ENCODE measurements around the gene SUPT20H.

The SUPT20H gene

DNA sequence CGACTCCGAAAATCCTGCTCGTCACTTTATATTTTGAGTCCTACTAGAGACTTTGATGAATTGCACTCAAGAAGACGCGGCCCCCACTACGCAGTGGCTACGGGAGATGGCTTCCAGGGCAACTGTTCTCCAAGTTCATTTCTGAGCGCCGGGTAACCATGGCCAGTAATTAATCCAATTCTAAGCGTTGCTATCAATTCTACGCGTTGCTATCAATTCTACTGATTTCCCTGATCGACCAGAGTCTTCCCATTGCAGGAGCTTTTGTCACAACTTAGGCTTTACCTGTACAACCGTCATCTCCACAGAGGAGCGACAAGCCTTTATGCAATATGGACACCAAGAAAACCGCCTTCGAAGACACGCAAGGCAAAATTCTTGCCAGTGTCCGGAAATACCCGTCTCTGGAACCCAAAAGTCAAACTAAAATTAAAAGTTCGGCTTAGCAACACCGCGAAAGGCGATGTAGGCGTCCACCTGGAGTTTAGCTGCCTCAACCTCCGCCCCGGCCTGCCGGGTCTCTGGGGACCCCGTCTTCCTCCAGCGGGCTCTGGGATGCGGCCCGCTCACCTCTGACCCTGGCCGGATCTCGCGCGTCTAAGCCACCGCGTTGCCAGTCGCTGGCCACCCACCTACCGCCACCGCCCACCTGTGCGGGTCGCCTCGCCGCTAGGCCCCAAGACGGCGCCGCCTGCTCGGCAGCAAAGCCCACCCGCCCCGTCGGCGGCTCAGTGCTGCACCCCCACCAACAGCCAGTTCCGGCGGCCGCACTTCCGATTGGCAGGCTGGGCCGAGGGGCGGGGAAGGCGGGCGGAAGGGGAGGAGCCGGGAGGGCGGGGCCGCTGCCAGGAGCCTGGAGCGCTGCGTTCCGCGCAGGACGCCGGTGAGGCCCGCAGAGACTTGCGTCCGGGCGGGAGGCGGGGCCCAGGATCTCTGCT is at the start of gene SUPT20H:
SUPT20H (minus strand) TSS at position 779 of the 938 bp plus-strand sequence. CDS start 8,198 bp downstream, outside the sequence.
- peak within 1 kb of the TSS; percentile 91 for H3K4me3 ChIP-seq (ENCODE audit: low read length)
- H3K27me3 ChIP-seq (ENCODE audit: insufficient read depth, low read length): no peaks in the 10 kb centered on the region
- peaks cover 4% of the 10 kb centered on the region for H3K9me3 ChIP-seq (ENCODE audit: low read length)
- H3K4me1 ChIP-seq (ENCODE audit: insufficient read depth, low read length): peaks cover 4% of the 10 kb centered on the region
- peaks cover 5% of the 10 kb centered on the region for H3K36me3 ChIP-seq (ENCODE audit: insufficient read depth, low read length)
- H2AFZ ChIP-seq (ENCODE audit: low read depth, low read length): peak within 1 kb of the TSS; percentile 88

DNA sequence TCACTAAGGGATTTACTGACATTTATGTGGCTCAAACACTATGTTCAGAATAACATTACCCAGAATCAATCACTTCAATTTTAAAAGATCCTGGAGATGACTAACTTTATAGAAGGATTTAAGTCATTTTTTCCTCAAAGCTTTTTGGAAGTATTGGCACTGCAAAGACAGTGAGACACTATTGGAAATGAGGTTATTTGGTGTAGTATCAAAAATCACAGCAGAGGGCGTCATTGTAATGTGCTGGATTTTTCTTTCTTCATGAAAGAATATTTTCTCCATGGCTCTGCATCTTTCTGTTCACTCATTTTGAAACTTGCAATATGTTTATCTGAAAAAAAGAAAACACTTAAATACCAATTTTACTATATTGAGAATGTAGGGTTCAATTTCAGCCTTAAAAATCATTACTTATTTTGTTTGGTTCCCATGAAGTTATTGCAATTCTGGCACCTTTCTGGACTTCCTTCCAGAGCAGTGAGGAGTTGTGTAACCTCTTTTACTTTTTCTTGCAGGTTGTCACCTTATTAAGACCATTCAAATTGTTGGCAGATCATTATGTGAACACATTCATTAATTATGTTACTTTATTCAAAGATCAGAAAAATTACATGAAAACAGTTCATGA is 49.7 kb upstream of the SUPT20H start:
- H3K27me3 ChIP-seq (ENCODE audit: insufficient read depth, low read length): no peaks in the 10 kb centered on the region
- no peak overlapping the region for H3K4me3 ChIP-seq (ENCODE audit: low read length)
- no peak overlapping the region for H2AFZ ChIP-seq (ENCODE audit: low read depth, low read length)
- no peaks in the 10 kb centered on the region for H3K9me3 ChIP-seq (ENCODE audit: low read length)
- H3K4me1 ChIP-seq (ENCODE audit: insufficient read depth, low read length): peaks cover 13% of the 10 kb centered on the region
- H3K36me3 ChIP-seq (ENCODE audit: insufficient read depth, low read length): no peaks in the 10 kb centered on the region

GRCh38 chr13:37107868-37108267 is 48.4 kb upstream of the SUPT20H start:
- no peak overlapping the region for H3K4me3 ChIP-seq (ENCODE audit: low read length)
- H3K36me3 ChIP-seq (ENCODE audit: insufficient read depth, low read length): no peaks in the 10 kb centered on the region
- no peak overlapping the region for H2AFZ ChIP-seq (ENCODE audit: low read depth, low read length)
- no peaks in the 10 kb centered on the region for H3K27me3 ChIP-seq (ENCODE audit: insufficient read depth, low read length)
- no peaks in the 10 kb centered on the region for H3K9me3 ChIP-seq (ENCODE audit: low read length)
- H3K4me1 ChIP-seq (ENCODE audit: insufficient read depth, low read length): peaks cover 25% of the 10 kb centered on the region

DNA sequence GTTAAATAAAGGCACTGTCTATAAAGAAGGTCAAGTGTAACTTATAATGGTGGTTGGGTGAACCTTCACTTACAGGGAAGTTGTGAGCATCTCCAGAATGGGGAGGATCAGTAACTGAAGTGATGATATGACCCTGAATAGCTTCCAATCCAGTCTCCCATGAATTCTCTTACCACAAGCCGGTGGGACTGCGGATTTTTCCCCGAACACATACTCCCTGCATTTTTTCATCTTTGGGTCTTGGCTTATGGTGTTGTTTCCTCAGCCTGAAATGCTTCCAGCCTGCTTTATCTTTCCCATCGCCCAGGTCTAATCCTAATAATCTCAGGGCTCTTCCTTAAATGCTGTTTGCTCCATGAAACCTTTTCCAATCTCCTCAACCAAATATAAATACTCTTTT is 48.0 kb upstream of the SUPT20H start:
- Histone ChIP-seq H3K36me3 (ENCODE audit: insufficient read depth, low read length) (no peaks in the 10 kb centered on the region), H3K4me3 (ENCODE audit: low read length) (no peak overlapping the region), H3K4me1 (ENCODE audit: insufficient read depth, low read length) (peaks cover 29% of the 10 kb centered on the region), H3K27me3 (ENCODE audit: insufficient read depth, low read length) (no peaks in the 10 kb centered on the region), H3K9me3 (ENCODE audit: low read length) (no peaks in the 10 kb centered on the region), H2AFZ (ENCODE audit: low read depth, low read length) (no peak overlapping the region)

DNA sequence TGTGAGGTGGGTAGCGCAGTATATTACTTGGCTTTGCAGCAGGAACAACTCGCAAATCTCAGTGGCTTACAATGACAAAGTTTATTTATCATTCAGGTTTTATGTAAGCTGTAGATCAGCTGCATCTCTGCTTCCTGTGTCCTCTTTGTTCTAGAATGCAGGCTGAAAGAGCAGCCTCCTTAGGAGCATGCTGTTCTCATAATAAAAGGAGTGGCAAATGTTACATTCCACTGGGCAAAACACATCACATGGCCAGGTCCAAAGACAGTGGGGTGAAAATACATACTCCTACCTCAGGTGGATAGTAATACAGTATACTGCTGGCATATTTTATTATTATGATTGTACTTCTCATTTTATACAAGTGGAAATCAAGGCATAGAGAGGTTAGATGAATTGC is 47.2 kb upstream of the SUPT20H start:
- H3K36me3 ChIP-seq (ENCODE audit: insufficient read depth, low read length): no peaks in the 10 kb centered on the region
- no peaks in the 10 kb centered on the region for H3K9me3 ChIP-seq (ENCODE audit: low read length)
- H3K4me3 ChIP-seq (ENCODE audit: low read length): no peak overlapping the region
- no peaks in the 10 kb centered on the region for H3K27me3 ChIP-seq (ENCODE audit: insufficient read depth, low read length)
- peak overlapping the region; percentile 69 for H2AFZ ChIP-seq (ENCODE audit: low read depth, low read length)
- H3K4me1 ChIP-seq (ENCODE audit: insufficient read depth, low read length): peaks cover 33% of the 10 kb centered on the region

DNA sequence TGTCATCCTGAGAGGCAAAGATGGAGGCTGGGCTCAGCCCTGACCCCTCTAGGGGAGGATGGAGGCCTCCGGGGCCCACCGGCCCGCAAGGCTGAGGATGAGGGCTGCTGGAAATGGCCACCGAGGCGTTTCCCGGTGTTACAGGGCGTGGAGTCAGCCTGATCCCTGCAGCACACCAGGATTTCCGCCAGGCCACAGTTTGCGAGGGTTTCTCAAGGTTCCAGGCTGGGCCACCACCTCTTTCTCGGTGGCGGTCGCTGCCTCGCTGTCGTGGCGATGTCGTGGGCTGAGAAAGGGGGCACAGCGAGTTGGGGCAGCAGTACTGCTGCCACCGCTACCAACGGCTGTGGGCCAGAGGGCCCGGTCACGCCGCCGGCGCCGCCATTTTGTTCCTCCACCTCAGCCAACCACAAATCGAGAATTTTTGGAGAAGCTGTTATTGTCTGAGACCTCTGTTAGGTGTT is 45.8 kb upstream of the SUPT20H start, which contains the start of gene CSNK1A1L:
CSNK1A1L (minus strand) TSS at position 414 of the 464 bp plus-strand sequence; CDS start at position 6, 408 bp downstream.
- Histone ChIP-seq H3K9me3 (ENCODE audit: low read length) (no peaks in the 10 kb centered on the region), H2AFZ (ENCODE audit: low read depth, low read length) (peak within 1 kb of the TSS; percentile 69)

DNA sequence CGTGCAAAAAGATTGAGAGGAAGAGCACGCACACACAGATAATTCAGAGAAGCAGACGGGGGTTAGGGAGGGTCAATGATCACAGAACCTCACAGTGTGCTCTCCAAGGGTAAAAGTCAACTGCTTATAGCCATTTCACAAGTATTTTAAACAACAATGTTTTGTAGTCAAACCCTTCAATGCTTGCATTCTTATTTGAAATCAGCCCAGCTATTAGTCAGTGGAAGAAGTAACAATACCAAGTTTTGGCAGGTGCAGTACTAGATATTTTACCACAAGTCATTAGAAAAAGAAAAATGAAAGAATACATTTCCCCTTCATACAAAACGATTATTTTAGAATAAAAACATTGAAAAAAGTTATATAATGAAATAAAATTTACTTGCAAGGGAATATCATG is 43.4 kb upstream of the SUPT20H start:
- H3K27me3 ChIP-seq (ENCODE audit: insufficient read depth, low read length): no peaks in the 10 kb centered on the region
- no peaks in the 10 kb centered on the region for H3K9me3 ChIP-seq (ENCODE audit: low read length)
- peaks cover 33% of the 10 kb centered on the region for H3K4me1 ChIP-seq (ENCODE audit: insufficient read depth, low read length)
- H3K36me3 ChIP-seq (ENCODE audit: insufficient read depth, low read length): no peaks in the 10 kb centered on the region
- H3K4me3 ChIP-seq (ENCODE audit: low read length): no peak overlapping the region
- H2AFZ ChIP-seq (ENCODE audit: low read depth, low read length): no peak overlapping the region

More for the DNA sequence above, 45.8 kb upstream of the SUPT20H start, which contains the start of gene CSNK1A1L:
- Histone ChIP-seq H3K4me1 (ENCODE audit: insufficient read depth, low read length) (peaks cover 33% of the 10 kb centered on the region), H3K4me3 (ENCODE audit: low read length) (no peak within 1 kb of the TSS), H3K36me3 (ENCODE audit: insufficient read depth, low read length) (no peaks in the 10 kb centered on the region), H3K27me3 (ENCODE audit: insufficient read depth, low read length) (no peaks in the 10 kb centered on the region)

DNA sequence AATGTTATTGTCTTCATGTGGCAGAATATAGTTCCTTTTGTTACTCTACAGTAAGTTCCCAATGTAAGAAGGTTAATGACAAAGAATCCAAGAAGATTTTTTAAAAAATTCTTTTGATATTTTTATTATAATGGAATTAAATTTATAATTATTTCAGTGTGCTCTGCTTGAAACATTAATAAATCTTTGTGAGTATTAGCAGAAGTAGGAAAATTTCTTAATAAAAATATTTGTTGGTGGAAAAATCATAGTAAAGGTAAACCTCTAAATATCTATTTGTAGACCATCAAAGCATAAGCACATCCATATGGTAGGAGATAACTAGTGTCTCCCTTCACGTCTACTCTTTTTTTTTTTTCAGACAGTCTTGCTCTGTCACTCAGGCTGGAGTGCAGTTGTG is 41.7 kb upstream of the SUPT20H start:
- no peak overlapping the region for H2AFZ ChIP-seq (ENCODE audit: low read depth, low read length)
- no peaks in the 10 kb centered on the region for H3K36me3 ChIP-seq (ENCODE audit: insufficient read depth, low read length)
- H3K4me1 ChIP-seq (ENCODE audit: insufficient read depth, low read length): peaks cover 23% of the 10 kb centered on the region
- H3K4me3 ChIP-seq (ENCODE audit: low read length): no peak overlapping the region
- H3K27me3 ChIP-seq (ENCODE audit: insufficient read depth, low read length): no peaks in the 10 kb centered on the region
- H3K9me3 ChIP-seq (ENCODE audit: low read length): no peaks in the 10 kb centered on the region

GRCh38 chr13:37100731-37101130 is 41.2 kb upstream of the SUPT20H start:
- Histone ChIP-seq H3K27me3 (ENCODE audit: insufficient read depth, low read length) (no peaks in the 10 kb centered on the region), H3K36me3 (ENCODE audit: insufficient read depth, low read length) (no peaks in the 10 kb centered on the region), H3K9me3 (ENCODE audit: low read length) (no peaks in the 10 kb centered on the region), H3K4me1 (ENCODE audit: insufficient read depth, low read length) (peaks cover 21% of the 10 kb centered on the region), H2AFZ (ENCODE audit: low read depth, low read length) (no peak overlapping the region), H3K4me3 (ENCODE audit: low read length) (no peak overlapping the region)

- Histone ChIP-seq H3K9me3 (ENCODE audit: low read length) (no peaks in the 10 kb centered on the region), H3K27me3 (ENCODE audit: insufficient read depth, low read length) (no peaks in the 10 kb centered on the region), H2AFZ (ENCODE audit: low read depth, low read length) (no peak overlapping the region), H3K4me1 (ENCODE audit: insufficient read depth, low read length) (no peaks in the 10 kb centered on the region), H3K36me3 (ENCODE audit: insufficient read depth, low read length) (no peaks in the 10 kb centered on the region), H3K4me3 (ENCODE audit: low read length) (no peak overlapping the region)
Measured at GRCh38 chr13:37097076-37097475, 37.6 kb upstream of the SUPT20H start.

DNA sequence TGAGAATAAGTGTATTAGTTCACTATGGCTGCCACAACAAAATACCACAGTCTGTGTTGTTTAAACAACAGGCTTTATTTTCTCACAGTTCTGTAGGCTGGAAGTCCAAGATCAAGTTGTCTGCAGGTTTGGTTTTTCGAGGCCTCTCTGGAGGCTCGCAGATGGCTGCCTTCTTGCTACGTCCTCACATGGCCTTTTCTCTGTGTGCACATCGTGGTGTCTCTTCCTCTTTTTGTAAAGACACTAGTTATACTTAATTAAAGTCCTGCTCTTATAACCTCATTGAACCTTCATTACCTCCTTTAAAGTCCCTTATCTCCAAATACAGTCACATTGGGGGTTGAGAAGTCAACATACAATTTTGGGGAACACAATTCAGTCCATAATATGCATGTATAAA is 35.4 kb upstream of the SUPT20H start:
- Histone ChIP-seq H3K4me1 (ENCODE audit: insufficient read depth, low read length) (no peaks in the 10 kb centered on the region), H3K27me3 (ENCODE audit: insufficient read depth, low read length) (no peaks in the 10 kb centered on the region), H3K36me3 (ENCODE audit: insufficient read depth, low read length) (no peaks in the 10 kb centered on the region), H2AFZ (ENCODE audit: low read depth, low read length) (no peak overlapping the region), H3K4me3 (ENCODE audit: low read length) (no peak overlapping the region), H3K9me3 (ENCODE audit: low read length) (no peaks in the 10 kb centered on the region)

DNA sequence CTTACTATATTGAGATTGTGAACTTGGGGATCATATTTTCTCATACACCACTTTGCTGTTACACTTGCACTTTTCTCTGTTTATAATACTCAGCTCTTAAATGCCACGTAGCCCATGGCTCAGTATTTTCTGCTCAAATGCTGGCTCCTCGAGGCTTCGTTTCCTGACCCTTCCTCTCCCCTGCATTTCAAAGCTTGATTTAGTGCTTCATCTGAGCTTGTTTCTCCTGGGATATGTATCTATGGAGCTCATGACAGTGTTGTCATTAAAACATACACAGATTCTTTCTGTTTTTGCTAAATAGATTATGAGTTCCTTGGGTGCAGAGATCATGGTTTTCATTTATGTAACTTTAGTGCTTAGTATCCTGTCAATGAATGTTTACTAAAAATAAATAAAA is 34.6 kb upstream of the SUPT20H start:
- no peaks in the 10 kb centered on the region for H3K27me3 ChIP-seq (ENCODE audit: insufficient read depth, low read length)
- no peaks in the 10 kb centered on the region for H3K36me3 ChIP-seq (ENCODE audit: insufficient read depth, low read length)
- H3K4me3 ChIP-seq (ENCODE audit: low read length): no peak overlapping the region
- no peaks in the 10 kb centered on the region for H3K4me1 ChIP-seq (ENCODE audit: insufficient read depth, low read length)
- H2AFZ ChIP-seq (ENCODE audit: low read depth, low read length): no peak overlapping the region
- H3K9me3 ChIP-seq (ENCODE audit: low read length): no peaks in the 10 kb centered on the region

DNA sequence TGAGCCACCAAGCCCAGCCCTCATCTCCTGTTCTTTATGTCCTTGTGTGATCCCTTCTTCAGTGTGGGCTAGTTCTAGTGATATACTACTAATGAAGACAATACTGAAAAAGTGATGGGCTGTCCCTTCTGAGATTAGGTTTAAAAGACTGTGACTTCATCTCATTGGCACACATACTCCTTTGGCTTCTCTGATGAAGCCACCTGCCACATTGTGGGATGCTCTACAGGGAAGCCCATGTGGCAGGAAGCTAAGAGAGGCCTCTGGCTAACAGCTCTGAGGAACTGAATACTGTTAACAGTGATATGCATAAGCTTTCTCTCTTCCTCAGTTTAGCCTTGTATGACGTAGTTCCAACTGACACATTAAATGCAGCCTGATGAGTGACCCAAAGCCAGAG is 32.3 kb upstream of the SUPT20H start:
- Histone ChIP-seq H2AFZ (ENCODE audit: low read depth, low read length) (no peak overlapping the region), H3K4me1 (ENCODE audit: insufficient read depth, low read length) (no peaks in the 10 kb centered on the region), H3K36me3 (ENCODE audit: insufficient read depth, low read length) (no peaks in the 10 kb centered on the region), H3K27me3 (ENCODE audit: insufficient read depth, low read length) (no peaks in the 10 kb centered on the region), H3K4me3 (ENCODE audit: low read length) (no peak overlapping the region), H3K9me3 (ENCODE audit: low read length) (no peaks in the 10 kb centered on the region)
